COLO829 (cell line): ENCODE measurements around the gene NEU3.

Experiments used
- DNase-seq: peaks from one replicate; pipeline ENCODE4 v3.0.0; 2012; ENCODE audit warnings: low spot score

Gene NEU3

DNA sequence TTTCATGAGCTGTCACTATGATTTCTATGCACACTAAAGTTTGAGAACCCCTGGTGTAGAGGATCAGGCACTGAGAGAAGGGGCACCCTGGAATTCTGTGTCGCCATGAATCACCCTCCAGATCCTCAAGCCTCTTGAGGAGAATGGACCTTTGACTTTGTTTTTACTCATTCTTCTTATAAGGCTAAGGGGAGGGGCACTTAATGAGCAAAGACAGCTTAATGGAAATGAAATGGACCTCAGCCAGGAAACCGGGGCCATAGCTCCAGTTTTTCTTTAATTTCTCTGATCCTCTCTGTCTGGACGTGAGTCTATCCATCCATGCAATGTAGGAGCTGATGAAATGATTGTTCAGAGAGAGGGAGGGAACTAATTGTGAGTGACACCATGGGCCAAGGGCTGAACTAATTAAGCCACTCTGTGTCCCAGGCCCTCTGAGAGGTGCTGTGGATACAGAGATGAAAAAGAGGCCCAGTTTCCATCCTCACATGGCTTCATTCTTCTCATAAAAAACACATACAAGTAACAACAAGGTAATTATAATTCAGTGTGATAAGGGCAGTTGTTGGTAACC lies 75.1 kb downstream of the NEU3 start:
- no peak for DNase-seq

DNA sequence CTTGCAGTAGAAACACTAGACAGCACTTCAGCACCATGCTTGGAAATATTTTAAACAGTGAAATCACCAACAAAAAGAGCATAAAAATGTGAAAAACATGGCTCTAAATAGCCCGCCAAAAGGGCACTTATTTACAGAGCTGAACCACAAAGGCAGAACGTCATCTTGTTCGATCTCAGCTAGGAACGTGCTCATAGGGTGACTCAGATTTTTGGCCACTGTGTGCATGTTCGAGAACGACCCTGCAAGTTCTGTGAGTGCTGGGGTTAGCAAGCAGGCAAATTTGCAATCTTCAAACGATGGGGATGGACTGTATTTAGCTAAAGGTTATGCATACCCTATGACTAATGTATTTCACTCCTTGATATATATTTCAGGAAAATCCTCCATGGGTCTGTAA lies 77.3 kb downstream of the NEU3 start:
- DNase-seq, result no peak
